ENCODE measurements around the gene RAB2B. TPM values are rescaled to one million over a fixed set of nuclear protein-coding genes. Genes with fewer than 3 reads are reported as not detected.
A peak's percentile ranks its signal among the peaks of the same experiment; 100 is the strongest.

Gene RAB2B
- total RNA-seq, 1 experiment from 2014 or later, result 26.8 TPM

DNA sequence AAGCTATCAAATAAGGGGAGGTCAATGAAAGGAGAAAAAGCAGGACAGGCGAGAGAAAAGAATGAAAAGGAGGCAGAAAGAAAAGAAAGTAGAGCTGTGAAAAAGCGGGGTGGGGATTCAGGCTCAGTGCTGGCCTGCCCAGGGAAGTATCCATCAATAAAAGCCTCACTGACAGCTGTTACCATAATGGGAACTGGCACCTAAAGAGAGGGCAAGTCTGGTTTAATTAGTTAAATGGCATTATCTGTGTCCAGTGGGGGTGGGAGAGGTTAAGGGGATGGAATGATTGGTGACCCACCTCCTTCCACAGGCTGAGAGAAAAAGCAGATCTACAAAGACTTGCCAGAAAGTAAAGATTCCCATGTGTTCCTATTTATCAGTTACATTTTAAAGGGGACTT is 42.0 kb upstream of the RAB2B start:
- H3K9me3 ChIP-seq (ENCODE audit: low read length), result no peaks in the 10 kb centered on the region
- H3K79me2 ChIP-seq (ENCODE audit: low read length), result no peaks in the 10 kb centered on the region
- no peak overlapping the region for H2AFZ ChIP-seq (ENCODE audit: low read length)
- H3K9me2 ChIP-seq (replicated peaks; ENCODE audit: low read length), result no peaks in the 10 kb centered on the region
- no peaks in the 10 kb centered on the region for H3K4me1 ChIP-seq (ENCODE audit: insufficient read depth, low read length)
- no peak overlapping the region for H3K27ac ChIP-seq (ENCODE audit: low read length)
- no peaks in the 10 kb centered on the region for H3K27me3 ChIP-seq (ENCODE audit: low read length)
- DNase-seq, result no peak
- ATAC-seq, result no peak
- intact Hi-C loops (cut with micrococcal nuclease), result no loop called here
- TF ChIP-seq, protein P1, sequence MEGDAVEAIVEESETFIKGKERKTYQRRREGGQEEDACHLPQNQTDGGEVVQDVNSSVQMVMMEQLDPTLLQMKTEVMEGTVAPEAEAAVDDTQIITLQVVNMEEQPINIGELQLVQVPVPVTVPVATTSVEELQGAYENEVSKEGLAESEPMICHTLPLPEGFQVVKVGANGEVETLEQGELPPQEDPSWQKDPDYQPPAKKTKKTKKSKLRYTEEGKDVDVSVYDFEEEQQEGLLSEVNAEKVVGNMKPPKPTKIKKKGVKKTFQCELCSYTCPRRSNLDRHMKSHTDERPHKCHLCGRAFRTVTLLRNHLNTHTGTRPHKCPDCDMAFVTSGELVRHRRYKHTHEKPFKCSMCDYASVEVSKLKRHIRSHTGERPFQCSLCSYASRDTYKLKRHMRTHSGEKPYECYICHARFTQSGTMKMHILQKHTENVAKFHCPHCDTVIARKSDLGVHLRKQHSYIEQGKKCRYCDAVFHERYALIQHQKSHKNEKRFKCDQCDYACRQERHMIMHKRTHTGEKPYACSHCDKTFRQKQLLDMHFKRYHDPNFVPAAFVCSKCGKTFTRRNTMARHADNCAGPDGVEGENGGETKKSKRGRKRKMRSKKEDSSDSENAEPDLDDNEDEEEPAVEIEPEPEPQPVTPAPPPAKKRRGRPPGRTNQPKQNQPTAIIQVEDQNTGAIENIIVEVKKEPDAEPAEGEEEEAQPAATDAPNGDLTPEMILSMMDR (conservative IDR thresholded peaks at IDR 0.05; ENCODE audit: low read depth, low read length), result no peak
- no peak for TF ChIP-seq EZH2phosphoT487 (IDR thresholded peaks at IDR 0.05; ENCODE audit: borderline replicate concordance, low read length)
- no peak for TF ChIP-seq EZH2 (IDR thresholded peaks at IDR 0.05; ENCODE audit: low read length, unreplicated experiment)
- H3K4me2 ChIP-seq (ENCODE audit: low read length), result no peak overlapping the region
- H3K9ac ChIP-seq (ENCODE audit: low read length), result no peak overlapping the region
- no peaks in the 10 kb centered on the region for H3K36me3 ChIP-seq (ENCODE audit: low read depth, low read length)
- H3K4me3 ChIP-seq (ENCODE audit: low read length), result no peak overlapping the region
- ChIA-PET POLR2A (ENCODE audit: unreplicated experiment) (no interaction called here), CTCF (no interaction called here)
- H3F3A ChIP-seq (ENCODE audit: low read length, unreplicated experiment), result no peaks in the 10 kb centered on the region
- no peaks in the 10 kb centered on the region for H4K20me1 ChIP-seq (ENCODE audit: low read length)
- BruUV-seq (replicated peaks), result no TSS peak

DNA sequence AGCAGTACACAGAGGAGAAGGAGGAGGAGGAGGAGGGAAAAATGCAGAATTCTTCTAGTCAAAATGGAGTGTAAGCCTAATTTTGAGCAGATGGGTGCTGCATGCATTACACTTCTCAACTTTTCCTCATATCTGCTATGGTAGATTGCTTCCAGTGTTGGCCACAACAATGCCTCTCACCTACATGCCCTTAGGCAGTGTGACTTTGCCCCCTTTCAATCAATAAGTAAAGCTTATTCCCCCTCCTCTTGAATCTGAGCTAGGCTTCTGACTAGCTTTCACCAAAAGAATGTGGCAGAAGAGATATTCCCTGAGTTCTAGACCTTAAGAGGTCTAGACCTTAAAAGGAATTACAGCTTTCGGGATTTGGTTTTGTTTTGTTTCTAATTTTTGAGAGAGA is 37.6 kb upstream of the RAB2B start:
- no peaks in the 10 kb centered on the region for H4K20me1 ChIP-seq (ENCODE audit: low read length)
- no peaks in the 10 kb centered on the region for H3K9me2 ChIP-seq (replicated peaks; ENCODE audit: low read length)
- H3K4me3 ChIP-seq (ENCODE audit: low read length), result no peak overlapping the region
- TF ChIP-seq EZH2phosphoT487 (IDR thresholded peaks at IDR 0.05; ENCODE audit: borderline replicate concordance, low read length), result no peak
- no peak for TF ChIP-seq EZH2 (IDR thresholded peaks at IDR 0.05; ENCODE audit: low read length, unreplicated experiment)
- peaks cover 18% of the 10 kb centered on the region for H3K79me2 ChIP-seq (ENCODE audit: low read length)
- no peak overlapping the region for H3K4me2 ChIP-seq (ENCODE audit: low read length)
- no peak for ATAC-seq
- H3K27ac ChIP-seq (ENCODE audit: low read length), result no peak overlapping the region
- BruUV-seq (replicated peaks), result no TSS peak
- peaks cover 14% of the 10 kb centered on the region for H3K4me1 ChIP-seq (ENCODE audit: insufficient read depth, low read length)
- H3F3A ChIP-seq (ENCODE audit: low read length, unreplicated experiment), result peaks cover 5% of the 10 kb centered on the region
- no peak for DNase-seq
- no peaks in the 10 kb centered on the region for H3K36me3 ChIP-seq (ENCODE audit: low read depth, low read length)
- no peak overlapping the region for H3K9ac ChIP-seq (ENCODE audit: low read length)
- H2AFZ ChIP-seq (ENCODE audit: low read length), result no peak overlapping the region
- no peaks in the 10 kb centered on the region for H3K9me3 ChIP-seq (ENCODE audit: low read length)
- intact Hi-C loops (cut with micrococcal nuclease), result loop anchor here (5.0 kb wide), 1 partner anchor 43 kb away; no protein-coding TSS in a partner anchor
- ChIA-PET CTCF (no interaction called here), POLR2A (ENCODE audit: unreplicated experiment) (no interaction called here)
- no peaks in the 10 kb centered on the region for H3K27me3 ChIP-seq (ENCODE audit: low read length)

DNA sequence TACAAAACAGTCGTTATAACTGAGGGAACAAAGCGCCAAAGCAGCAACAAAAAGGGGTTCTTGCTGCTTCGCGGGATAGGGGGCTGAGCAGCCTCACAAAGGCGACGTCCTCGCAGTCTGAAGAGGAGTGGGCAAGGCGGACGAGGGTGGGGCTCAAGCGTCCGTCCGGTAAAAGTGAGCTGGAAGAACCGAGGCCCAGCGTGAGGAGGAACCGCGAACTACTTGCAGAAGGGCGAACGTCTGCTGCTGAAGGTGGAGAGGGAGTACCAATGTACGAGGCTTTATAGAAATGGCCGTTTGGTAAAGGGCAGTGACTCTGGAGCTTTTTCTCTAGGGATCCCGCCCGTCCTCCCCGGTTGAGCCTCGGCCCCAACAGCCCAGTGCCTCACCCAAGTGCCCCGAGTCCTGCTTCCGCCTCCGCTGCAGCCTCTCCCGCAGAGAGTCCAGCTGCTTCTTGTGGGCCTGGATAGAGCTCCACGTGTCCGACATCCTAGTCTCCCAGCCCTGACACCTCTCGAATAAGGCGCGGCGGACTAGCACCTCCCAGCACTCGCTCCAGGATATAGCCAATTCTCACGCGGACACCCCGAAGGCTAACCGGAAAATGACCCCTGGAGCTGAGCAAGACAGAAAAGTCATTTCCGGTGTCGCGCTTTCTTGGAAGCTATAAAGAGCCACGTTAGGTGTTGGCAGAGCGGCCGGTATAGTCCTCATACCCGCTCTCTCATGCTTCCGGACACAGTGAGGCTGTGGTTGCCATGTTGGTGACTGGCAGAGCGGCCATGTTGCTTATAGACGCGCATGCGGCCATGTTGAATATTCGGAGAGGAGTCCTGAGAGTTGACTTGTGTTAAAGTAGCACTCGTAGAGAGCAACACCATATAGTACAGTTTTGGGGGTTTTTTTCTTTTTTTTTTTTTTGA is 34.2 kb upstream of the RAB2B start, which contains the start of gene METTL3:
TSS of gene METTL3 (minus strand) at position 606 of the 923 bp plus-strand sequence. CDS start at position 489, 117 bp downstream.
- Histone ChIP-seq H3K4me1 (ENCODE audit: insufficient read depth, low read length) (peaks cover 18% of the 10 kb centered on the region), H3K9me2 (replicated peaks; ENCODE audit: low read length) (no peaks in the 10 kb centered on the region), H3K4me2 (ENCODE audit: low read length) (peak within 1 kb of the TSS; percentile 95), H3F3A (ENCODE audit: low read length, unreplicated experiment) (peaks cover 5% of the 10 kb centered on the region), H3K27ac (ENCODE audit: low read length) (peak within 1 kb of the TSS; percentile 83), H3K79me2 (ENCODE audit: low read length) (peaks cover 47% of the 10 kb centered on the region), H3K9ac (ENCODE audit: low read length) (peak within 1 kb of the TSS; percentile 97), H2AFZ (ENCODE audit: low read length) (peak within 1 kb of the TSS; percentile 87), H3K4me3 (ENCODE audit: low read length) (peak within 1 kb of the TSS; percentile 96), H3K9me3 (ENCODE audit: low read length) (no peaks in the 10 kb centered on the region), H3K27me3 (ENCODE audit: low read length) (no peaks in the 10 kb centered on the region), H3K36me3 (ENCODE audit: low read depth, low read length) (peaks cover 7% of the 10 kb centered on the region), H4K20me1 (ENCODE audit: low read length) (no peaks in the 10 kb centered on the region)
- ChIA-PET CTCF (interaction anchor here (0.6 to 1.0 kb wide), 4 partner anchors 13 to 63 kb away, joined by 3 to 14 read pairs (median 3); partner anchors contain the start of gene SALL2), POLR2A (ENCODE audit: unreplicated experiment) (interaction anchor here (0.5 to 1.4 kb wide), 6 partner anchors 13 to 802 kb away, joined by 3 to 10 read pairs (median 4); partner anchors contain the start of gene SALL2)
- intact Hi-C loops (cut with micrococcal nuclease), result loop anchor here (1.0 to 5.0 kb wide), 2 partner anchors 35 to 46 kb away; partner anchors contain the start of gene RAB2B
- TSS peak; percentile 78 for BruUV-seq (replicated peaks)
- TF ChIP-seq EZH2phosphoT487 (IDR thresholded peaks at IDR 0.05; ENCODE audit: borderline replicate concordance, low read length) (no peak), EZH2 (IDR thresholded peaks at IDR 0.05; ENCODE audit: low read length, unreplicated experiment) (no peak)
- TF ChIP-seq, protein P1 (conservative IDR thresholded peaks at IDR 0.05; ENCODE audit: low read depth, low read length), result no peak
- DNase-seq (peak; percentile 98), ATAC-seq (peak; percentile 98)

Data from PC-3 (cell line).